GM18505 (cell line): ENCODE measurements around the gene MADCAM1.
"Not testable (repeated sequence)": the region's sequence is repeated elsewhere in the genome, so short reads cannot be mapped to it uniquely, and the experiment has no call there.

Experiments used
- ATAC-seq: cut with Tn5 transposase; IDR thresholded peaks from one replicate; pipeline ENCODE4 v1.9.1; 2021; ENCODE audit not compliant: unreplicated experiment
- POLR2A ChIP-seq: IDR thresholded peaks from 4 replicates; pipeline ENCODE4 v1.6.1; 2011; ENCODE audit warnings: borderline replicate concordance; ENCODE audit not compliant: insufficient read depth, insufficient read length; ENCODE audit errors: extremely low read depth

Gene MADCAM1

DNA sequence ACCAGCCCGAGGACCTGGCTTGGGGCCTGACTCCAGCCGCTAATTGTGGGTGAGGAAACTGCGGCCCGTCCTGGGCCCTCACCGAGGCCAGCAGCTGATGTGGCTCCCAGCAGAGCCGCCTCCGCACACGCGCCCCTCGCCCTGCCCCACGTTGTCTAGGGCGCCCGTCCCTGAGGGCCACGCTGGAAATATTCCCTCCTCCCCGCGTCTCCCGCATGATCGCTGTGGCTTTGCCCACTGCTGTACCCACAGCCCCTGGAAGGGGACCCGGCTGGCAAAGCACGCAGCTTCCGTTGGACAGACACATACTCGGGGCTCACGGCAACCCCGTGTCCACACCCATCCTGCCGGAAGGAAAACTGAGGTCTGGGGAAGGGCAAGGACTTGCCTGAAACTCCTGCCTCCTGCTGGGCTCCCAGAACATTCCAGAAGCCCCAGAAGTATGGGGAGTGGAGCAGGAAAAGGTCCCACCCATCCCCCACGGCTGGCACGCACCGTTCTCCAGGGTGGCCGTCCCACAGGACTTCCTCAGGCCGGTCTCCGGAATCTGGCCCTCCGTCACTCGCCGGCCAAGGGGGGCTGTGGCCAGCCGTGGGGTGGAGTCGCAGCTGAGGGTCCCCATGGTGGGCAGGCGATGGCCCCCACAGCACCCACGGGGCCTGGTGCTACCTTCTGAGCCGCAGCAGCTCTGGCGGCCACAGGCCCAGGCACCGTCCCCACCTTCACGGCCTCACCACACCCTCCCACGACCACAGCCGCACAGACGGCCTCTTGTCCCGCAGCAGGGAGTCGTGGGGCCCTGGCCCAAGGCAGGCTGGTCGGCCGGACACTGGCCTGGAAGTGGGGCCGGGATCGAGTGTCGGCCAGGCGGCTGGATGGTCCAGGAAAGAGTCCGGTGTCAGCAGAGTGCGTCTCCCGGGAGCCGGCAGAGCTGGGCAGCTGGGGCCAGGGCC, 21.9 kb upstream of the MADCAM1 start:
- no peak for TF ChIP-seq POLR2A
- no peak for ATAC-seq

- no peak for TF ChIP-seq POLR2A
- no peak for ATAC-seq
These were observed 20.9 kb upstream of the MADCAM1 start for GRCh38 chr19:475360-475759.

DNA sequence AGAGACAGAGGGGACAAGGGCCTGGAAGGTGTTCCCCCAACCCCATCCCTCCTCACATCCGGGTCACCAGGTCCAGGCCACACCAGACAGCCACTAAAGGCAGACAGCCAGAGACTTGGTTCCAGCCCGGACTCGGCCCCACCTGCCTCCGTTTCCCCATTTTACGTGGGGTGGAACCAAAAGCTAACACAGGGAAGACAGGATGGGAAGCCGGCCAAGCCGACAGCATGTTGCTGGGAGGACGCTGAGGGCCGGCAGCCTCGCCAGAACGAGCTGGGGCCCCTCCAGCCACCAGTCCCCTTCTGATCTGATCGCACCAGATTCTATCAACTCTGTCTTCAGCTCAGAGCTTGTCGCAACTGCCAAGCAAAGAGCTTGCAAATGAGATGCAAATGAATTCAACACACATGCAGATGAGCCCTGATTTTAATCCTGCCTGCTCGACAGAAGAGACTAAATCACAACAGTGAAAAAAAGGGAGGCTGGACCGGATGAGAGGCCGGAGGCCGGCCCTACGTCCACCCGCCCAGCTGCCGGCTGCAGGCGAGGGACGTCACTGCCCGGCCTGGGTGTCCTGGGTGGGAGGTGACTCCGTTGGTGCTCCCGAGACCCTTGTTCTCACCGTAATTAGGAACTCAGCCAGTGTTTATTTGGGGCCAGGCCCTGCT, 17.9 kb upstream of the MADCAM1 start:
- no peak for ATAC-seq
- no peak for TF ChIP-seq POLR2A

DNA sequence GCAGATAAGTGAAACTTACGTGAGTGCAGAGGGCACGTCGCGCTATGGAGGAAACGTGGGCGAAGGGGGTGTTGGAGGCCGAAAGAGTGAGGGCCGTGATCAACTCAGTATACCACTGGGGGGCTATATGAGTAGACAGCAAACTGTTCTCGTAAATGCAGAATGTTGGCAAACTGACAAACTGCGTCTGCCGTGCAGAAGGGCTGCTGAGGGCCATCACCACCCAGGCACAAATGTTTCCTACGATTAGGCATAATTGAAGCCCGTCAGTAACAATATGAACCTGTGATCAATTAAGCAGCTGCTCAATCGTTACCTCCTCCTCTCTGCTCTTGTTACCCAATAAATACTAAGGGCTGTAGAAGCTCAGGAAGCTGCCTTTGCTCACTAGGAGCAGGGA, 17.3 kb upstream of the MADCAM1 start:
- TF ChIP-seq POLR2A, result no peak
- no peak for ATAC-seq

- TF ChIP-seq POLR2A, result no peak
- no peak for ATAC-seq
These were observed 16.1 kb upstream of the MADCAM1 start for GRCh38 chr19:480016-480855.

GRCh38 chr19:481100-481499, 15.2 kb upstream of the MADCAM1 start:
- not testable (repeated sequence) for ATAC-seq

DNA sequence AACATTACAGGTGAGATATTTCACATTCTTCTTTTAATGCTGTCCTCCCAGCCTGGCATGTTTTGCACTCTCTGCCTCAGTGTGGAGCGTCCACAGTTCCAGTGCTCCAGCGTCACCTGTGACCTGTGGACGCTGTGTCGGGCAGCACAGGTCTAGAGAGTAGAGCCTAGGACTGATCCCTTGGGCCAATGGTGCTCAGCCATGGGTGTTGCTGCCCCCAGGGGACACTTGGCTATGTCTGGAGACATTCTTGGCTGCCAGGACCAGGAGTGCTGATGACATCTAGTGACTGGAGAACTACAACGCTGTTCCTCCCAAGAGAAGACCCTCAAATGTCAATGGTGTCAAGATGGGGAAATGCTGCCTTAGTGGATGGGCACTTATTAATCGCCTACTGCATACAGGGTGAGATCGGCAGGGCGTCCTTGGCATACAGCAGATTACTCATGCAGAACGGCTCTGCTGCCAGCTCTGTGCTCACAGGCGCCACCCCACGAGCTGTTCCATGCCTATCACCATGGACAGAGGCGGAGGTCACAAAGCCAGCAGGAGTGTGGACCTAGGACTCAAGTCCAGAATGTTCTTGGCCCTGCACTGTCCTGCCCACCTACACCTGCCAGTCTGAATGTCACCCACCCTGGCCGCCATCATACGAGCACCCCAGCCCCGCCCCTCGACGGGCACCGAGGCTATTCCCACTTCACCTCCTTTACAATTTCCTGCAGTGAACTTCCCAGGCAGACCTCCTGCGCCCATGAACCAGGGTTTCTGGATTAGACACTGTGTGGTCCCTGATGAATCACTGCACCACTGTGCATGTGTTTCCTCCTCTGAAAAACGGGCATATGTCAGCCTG, 13.9 kb upstream of the MADCAM1 start:
- TF ChIP-seq POLR2A, result no peak
- no peak for ATAC-seq

DNA sequence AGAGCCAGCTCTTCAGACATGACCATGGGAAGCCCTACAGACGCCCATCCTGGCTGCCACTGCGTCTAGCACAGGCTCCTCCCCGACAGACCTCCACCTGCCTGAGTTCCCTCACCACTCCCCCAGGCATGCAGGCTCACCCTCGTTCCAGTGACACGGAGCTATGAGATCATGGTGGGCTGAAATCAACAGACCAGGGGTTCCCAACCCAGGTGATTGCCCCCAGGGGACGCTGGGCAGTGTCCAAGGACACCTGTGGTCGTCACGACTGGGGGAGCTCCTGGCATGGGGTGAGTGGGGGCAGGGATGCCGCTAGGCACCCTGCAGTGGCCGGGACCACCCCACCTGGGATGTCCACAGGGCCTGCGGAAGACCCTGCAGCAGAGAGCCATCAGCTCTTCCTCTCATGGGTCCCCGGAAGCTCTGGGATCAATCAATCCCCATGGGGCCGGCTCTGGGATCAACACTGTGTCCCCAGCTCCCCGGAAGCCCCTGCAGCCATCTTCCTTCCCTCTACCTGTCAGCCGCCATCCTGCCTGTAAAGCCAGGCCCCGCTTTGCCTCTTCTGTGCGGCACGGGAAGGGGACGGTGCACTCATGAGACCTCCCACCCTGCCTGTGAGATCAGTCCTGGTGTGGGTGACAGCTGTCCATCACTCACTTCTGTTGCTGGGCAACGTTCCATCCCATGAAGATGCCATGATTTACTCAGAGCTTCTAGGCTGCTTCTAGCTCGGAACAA, 12.8 kb upstream of the MADCAM1 start:
- ATAC-seq, result no peak
- no peak for TF ChIP-seq POLR2A

DNA sequence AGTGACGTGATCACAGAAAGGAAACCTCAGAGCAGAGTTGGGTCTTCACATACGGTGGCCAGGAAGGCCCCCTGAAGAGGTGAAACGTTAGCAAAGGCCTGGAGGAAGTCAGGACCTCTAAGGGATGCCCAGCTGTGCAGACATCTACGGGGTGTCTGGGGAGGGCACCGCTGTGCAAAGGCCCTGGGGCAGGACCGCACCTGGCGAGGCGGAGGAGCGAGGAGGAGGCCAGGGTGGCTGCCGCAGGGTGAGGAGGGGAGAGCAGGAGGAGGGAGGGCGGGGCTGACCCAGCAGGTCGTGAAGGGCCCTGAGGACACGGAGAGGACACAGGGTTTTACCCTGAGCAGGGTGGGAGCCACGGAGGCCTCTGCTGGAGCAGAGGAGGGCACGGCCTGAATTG, 11.8 kb upstream of the MADCAM1 start:
- TF ChIP-seq POLR2A, result no peak
- no peak for ATAC-seq

GRCh38 chr19:485077-485476, 11.2 kb upstream of the MADCAM1 start:
- no peak for ATAC-seq
- TF ChIP-seq POLR2A, result no peak

GRCh38 chr19:485583-486236, 10.6 kb upstream of the MADCAM1 start:
- TF ChIP-seq POLR2A, result no peak
- no peak for ATAC-seq
